AG09309 (cell line): Measurements from ENCODE around the gene CDC5L.

ENCODE experiments used
- DNase-seq: peaks from one replicate; pipeline ENCODE4 v3.0.0-alpha.2; 2010; ENCODE audit warnings: low read depth
- H3K4me3 ChIP-seq: 2 replicates; pipeline ENCODE4 v1.5.1; 2011; ENCODE audit warnings: mild to moderate bottlenecking, low read depth, low read length, moderate library complexity; ENCODE audit not compliant: control insufficient read depth
- CTCF ChIP-seq: IDR thresholded peaks from 2 replicates; pipeline ENCODE4 v1.5.1; 2011; ENCODE audit warnings: mild to moderate bottlenecking, low read depth, low read length, inconsistent platforms; ENCODE audit not compliant: insufficient read depth, control insufficient read depth; ENCODE audit errors: missing control alignments

CDC5L gene

GRCh38 chr6:44493132-44493531 is 105.6 kb downstream of the CDC5L start:
- DNase-seq, result no peak
- no peak overlapping the region for H3K4me3 ChIP-seq
- TF ChIP-seq CTCF, result no peak

DNA sequence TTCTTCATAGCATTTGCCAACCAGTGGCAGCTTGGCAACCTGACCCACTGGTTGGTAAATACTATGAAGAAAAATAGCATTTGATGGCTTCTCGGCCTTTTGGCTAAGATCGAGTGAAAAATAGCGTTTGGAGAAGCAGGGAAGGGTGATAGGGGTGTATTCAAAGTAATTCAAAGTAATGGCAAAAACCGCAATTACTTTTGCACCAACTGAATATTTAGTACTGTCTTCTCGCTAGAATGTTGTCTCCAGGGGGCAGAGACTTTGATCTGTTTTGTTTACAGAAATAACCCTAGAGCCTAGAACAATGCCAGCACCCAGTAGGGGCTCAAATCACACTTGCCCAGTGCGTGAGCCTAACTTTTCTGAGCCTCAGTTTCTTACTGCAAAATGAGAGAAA is 106.1 kb downstream of the CDC5L start:
- no peak for DNase-seq
- no peak overlapping the region for H3K4me3 ChIP-seq
- TF ChIP-seq CTCF, result no peak

DNA sequence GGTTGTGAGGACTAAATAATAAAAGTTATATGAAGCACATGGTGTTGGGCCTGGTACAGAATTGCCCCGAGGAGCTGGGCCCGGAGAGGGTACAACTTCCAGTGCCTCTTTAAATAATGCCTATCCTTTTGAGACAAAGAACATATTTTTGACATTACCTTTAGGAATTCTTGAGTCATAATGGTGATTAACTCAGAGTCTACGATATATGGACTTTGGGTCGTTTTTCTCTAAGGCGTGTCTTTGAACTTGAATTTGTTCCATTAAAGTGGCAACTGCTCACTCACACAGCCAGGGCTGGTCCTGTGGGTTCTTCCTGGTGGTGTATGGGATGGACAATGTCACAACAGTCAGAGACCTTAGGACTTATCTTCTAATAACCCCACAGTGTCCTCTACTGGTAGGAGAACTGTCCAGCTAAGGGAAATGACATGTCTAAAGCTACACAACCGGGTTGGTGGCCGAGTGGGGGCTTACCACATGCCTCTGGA is 106.5 kb downstream of the CDC5L start:
- DNase-seq, result peak; percentile 55
- no peak overlapping the region for H3K4me3 ChIP-seq
- TF ChIP-seq CTCF, result peak; percentile 29

- TF ChIP-seq CTCF, result no peak
- DNase-seq, result no peak
- no peak overlapping the region for H3K4me3 ChIP-seq
These were observed 107.8 kb downstream of the CDC5L start for GRCh38 chr6:44495036-44495901.

GRCh38 chr6:44496665-44497369 is 109.3 kb downstream of the CDC5L start:
- no peak overlapping the region for H3K4me3 ChIP-seq
- DNase-seq, result no peak
- TF ChIP-seq CTCF, result no peak

- no peak for DNase-seq
- no peak overlapping the region for H3K4me3 ChIP-seq
- TF ChIP-seq CTCF, result no peak
These were observed 110.3 kb downstream of the CDC5L start for GRCh38 chr6:44497807-44498206.
